GM12891 (cell line): ENCODE results near the gene POLA1.

Source experiments
- PAX5 ChIP-seq: IDR thresholded peaks from 2 replicates; pipeline ENCODE4 v1.6.1; 2011; ENCODE audit warnings: low read length, moderate library complexity, mild to moderate bottlenecking; ENCODE audit not compliant: insufficient read depth, severe bottlenecking
- POLR2A ChIP-seq: IDR thresholded peaks from 2 replicates; pipeline ENCODE4 v1.6.1; 2011; ENCODE audit warnings: low read depth, low read length, control low read depth
- POLR2AphosphoS5 ChIP-seq: IDR thresholded peaks from 2 replicates; pipeline ENCODE4 v1.6.1; 2011; ENCODE audit warnings: low read depth, low read length, control low read depth
- POU2F2 ChIP-seq: IDR thresholded peaks from 2 replicates; pipeline ENCODE4 v1.6.1; 2011; ENCODE audit warnings: low read depth, mild to moderate bottlenecking, control low read depth, low read length, moderate library complexity
- SPI1 ChIP-seq: IDR thresholded peaks from 2 replicates; pipeline ENCODE4 v1.6.1; 2011; ENCODE audit warnings: low read depth, low read length, control low read depth
- TAF1 ChIP-seq: IDR thresholded peaks from 2 replicates; pipeline ENCODE4 v1.6.1; 2011; ENCODE audit warnings: low read depth, low read length, control low read depth

- TF ChIP-seq TAF1 = no peak
- no peak for TF ChIP-seq POLR2A
- TF ChIP-seq POLR2AphosphoS5 = no peak
- no peak for TF ChIP-seq SPI1
- no peak for TF ChIP-seq PAX5
- no peak for TF ChIP-seq POU2F2
Observed at GRCh38 chrX:25003066-25003849, 309.5 kb downstream of the POLA1 start.
